CD4-positive, alpha-beta T cell treated with Interleukin-6 at 100 ng/mL for 8 hours (primary cell): ENCODE results near the gene BRD9.
"Not testable (repeated sequence)": the region's sequence is repeated elsewhere in the genome, so short reads cannot be mapped to it uniquely, and the experiment has no call there.

Experiments
- DNase-seq: peaks from one replicate; pipeline ENCODE4 v3.0.0-alpha.2; 2020; ENCODE audit warnings: mixed read lengths, low spot score

The BRD9 gene

GRCh38 chr5:892394-893136, at the start of gene BRD9, which contains the start of gene TRIP13:
BRD9 (minus strand) TSS chr5:892801; CDS start chr5:892657, 144 bp downstream.
TRIP13 (plus strand) TSS chr5:892884; CDS start chr5:892999, 115 bp downstream.
- peak; percentile 75 for DNase-seq

GRCh38 chr5:940741-941140, 48.1 kb upstream of the BRD9 start:
- not testable (repeated sequence) for DNase-seq

- no peak for DNase-seq
Observed at GRCh38 chr5:939368-939767, 46.8 kb upstream of the BRD9 start.

GRCh38 chr5:937151-937924, 44.7 kb upstream of the BRD9 start:
- DNase-seq, result no peak

GRCh38 chr5:936149-937144, 43.8 kb upstream of the BRD9 start:
- no peak for DNase-seq

- DNase-seq, result no peak
Observed at GRCh38 chr5:935510-936084, 43.0 kb upstream of the BRD9 start.

GRCh38 chr5:934381-934967, 41.9 kb upstream of the BRD9 start:
- DNase-seq, result not testable (repeated sequence)

GRCh38 chr5:933951-934350, 41.4 kb upstream of the BRD9 start:
- not testable (repeated sequence) for DNase-seq

- DNase-seq, result no peak
Observed at GRCh38 chr5:933251-933861, 40.8 kb upstream of the BRD9 start.

- no peak for DNase-seq
Observed at GRCh38 chr5:932628-933250, 40.1 kb upstream of the BRD9 start.

- DNase-seq, result no peak
Observed at GRCh38 chr5:932151-932627, 39.6 kb upstream of the BRD9 start.

- no peak for DNase-seq
Observed at GRCh38 chr5:931570-932145, 39.1 kb upstream of the BRD9 start.

GRCh38 chr5:930866-931265, 38.3 kb upstream of the BRD9 start:
- no peak for DNase-seq

- DNase-seq, result no peak
Observed at GRCh38 chr5:929596-929995, 37.0 kb upstream of the BRD9 start.

- DNase-seq, result not testable (repeated sequence)
Observed at GRCh38 chr5:929182-929581, 36.6 kb upstream of the BRD9 start.

- DNase-seq, result no peak
Observed at GRCh38 chr5:927172-928015, 34.8 kb upstream of the BRD9 start.

GRCh38 chr5:926417-927171, 34.0 kb upstream of the BRD9 start:
- DNase-seq, result no peak

- DNase-seq, result peak; percentile 65
Observed at GRCh38 chr5:923281-923873, 30.8 kb upstream of the BRD9 start.
